ENCODE measurements around the gene AQP7.
"Not testable (repeated sequence)": the region's sequence is repeated elsewhere in the genome, so short reads cannot be mapped to it uniquely, and the experiment has no call there.

AQP7 gene

DNA sequence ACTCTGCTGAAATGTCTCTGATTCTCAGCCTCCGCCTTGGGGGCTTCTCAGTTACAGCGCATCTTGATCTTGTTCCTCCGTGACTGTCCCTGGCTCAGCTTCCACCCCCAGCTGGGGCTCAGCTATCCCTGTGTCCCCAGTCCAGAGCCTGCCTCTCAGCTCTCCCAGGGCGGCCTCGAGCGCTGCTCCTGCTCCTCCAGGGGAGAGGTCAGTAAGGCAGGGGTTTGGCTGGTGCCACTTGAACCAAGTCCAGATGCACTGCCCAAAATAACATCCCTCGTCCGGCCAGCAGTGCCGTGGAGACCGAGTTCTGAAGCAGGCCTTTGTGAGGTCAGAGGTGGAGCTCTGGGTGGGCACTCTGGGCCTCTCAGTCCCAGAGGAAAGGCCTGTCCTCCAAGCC, at the start of gene AQP7:
TSS of gene AQP7 (minus strand) at position 198 of the 400 bp plus-strand sequence. CDS start 1,306 bp downstream, outside the sequence.
- not testable (repeated sequence) for DNase-seq (ENCODE audit: low read depth)

DNA sequence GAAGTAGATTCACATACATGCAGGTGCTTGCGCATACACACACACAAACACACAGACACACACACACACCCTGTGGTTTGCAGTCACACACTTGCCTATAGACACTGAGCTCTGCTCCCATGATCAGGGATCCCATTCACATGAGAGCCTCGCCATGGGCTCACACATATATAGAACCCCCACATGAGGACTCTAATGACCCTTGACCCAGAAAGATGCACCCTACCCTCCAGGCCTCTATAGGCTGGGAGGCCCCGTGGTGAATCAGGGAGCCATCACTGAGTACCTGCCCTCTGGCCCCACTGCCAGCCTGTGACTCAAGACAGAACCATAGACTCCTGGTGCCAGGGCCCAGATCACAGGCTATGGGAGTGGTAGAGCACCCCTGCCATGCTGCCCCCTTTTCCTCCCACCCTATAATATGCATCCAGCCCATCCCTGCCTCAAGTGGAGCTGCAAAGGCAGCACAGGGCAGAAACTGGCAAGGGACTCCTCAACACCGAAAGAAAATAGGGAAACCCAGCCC, 48.3 kb upstream of the AQP7 start:
- no peak for DNase-seq (ENCODE audit: low read depth)

DNA sequence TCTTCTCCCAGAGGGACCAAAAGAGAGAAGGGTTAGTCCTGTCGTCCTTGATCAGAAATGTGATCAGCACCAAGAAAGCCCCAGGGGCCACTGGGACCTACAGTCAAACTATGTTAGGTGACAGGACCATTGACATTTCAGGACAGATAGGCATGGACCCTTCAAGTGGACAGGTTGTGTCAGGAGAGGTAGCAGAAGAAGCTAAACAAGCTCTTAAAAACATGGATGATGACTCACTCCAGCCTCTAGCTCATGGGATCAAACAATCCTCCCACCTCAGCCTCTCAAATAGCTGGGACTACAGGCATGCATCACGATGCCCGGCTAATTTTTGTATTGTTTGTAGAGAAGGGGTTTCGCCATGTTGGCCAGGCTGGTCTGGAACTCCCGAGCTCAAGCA, 47.3 kb upstream of the AQP7 start:
- DNase-seq (ENCODE audit: low read depth): no peak

DNA sequence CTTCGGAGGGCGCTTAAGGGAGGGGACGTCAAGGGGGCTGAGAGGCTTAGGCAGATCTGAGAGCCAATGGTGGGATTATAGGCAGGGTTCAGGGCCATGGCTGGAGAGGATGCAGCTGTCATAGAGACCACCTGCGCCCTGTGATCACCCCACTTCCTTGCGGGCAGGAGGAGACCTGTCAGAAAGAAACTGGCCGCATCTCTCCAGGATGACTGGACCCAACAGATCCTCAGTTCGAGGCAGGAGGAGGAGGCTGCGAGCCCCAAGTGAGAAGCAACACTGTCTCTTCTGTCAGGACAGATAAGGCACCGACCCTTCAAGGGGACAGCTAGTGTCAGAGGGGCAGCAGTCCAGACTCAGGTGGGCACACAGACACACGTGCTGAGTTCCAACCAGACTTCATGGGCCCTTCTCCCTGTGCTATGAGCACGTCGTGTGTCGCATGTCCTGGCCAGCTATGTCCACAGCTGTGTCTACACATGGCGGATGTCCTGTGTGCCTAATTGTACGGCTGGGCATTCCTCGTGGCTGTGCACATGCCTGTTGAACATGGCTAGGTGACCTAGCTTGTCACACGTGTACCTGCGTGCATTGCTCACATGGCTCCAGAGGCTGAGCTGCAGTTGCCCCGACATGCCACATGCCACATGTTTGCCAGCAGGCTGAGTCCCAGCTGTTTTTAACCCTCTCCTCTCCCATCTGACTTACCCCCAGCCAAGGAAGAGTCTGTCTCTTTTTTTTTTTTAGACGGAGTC, 45.6 kb upstream of the AQP7 start:
- no peak for DNase-seq (ENCODE audit: low read depth)

DNA sequence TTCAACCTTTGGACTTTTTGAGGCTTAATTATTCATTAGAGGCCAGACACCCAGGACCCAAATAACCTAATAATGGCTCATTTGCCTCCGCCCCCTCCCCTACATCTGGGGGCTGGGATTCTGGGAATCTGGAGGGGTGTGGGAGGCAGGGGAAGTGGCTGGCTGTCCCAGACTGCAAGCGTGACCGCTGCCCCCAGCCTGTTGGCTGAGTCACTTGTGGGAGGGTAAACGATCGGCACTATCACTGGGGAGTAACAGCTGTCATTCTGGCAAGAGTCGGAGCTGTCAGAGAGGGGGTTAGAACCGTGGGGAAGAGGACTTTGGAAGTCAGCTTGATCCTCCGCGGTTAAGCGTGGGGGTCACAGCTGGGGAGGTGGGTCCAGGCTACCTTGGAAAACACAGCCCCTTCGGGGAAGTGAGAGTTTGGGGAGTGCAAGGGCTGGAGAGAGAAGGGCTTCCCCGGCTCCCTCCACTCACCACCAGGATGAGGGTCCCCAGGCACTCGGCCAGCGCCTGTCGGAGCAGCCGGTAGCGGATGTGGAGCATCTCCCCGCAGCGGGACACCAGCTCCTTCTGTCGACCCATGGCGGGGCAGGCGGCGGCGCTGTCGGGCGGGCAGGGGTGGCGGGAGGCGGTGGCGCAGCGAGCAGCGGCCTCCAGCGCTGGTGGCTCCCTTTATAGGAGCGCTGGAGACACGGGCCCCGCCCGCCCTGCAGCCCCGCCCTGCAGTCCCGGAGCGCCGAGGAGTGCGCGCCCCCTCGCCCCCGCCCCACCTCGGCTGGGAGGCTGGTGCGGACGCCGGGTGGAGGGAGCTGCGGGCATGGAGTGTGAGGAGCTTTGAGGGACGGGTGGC, 44.8 kb upstream of the AQP7 start, which contains the start of gene AQP3:
TSS of gene AQP3 (minus strand) at position 648 of the 853 bp plus-strand sequence. CDS start at position 585, 63 bp downstream.
- DNase-seq (ENCODE audit: low read depth): no peak

DNA sequence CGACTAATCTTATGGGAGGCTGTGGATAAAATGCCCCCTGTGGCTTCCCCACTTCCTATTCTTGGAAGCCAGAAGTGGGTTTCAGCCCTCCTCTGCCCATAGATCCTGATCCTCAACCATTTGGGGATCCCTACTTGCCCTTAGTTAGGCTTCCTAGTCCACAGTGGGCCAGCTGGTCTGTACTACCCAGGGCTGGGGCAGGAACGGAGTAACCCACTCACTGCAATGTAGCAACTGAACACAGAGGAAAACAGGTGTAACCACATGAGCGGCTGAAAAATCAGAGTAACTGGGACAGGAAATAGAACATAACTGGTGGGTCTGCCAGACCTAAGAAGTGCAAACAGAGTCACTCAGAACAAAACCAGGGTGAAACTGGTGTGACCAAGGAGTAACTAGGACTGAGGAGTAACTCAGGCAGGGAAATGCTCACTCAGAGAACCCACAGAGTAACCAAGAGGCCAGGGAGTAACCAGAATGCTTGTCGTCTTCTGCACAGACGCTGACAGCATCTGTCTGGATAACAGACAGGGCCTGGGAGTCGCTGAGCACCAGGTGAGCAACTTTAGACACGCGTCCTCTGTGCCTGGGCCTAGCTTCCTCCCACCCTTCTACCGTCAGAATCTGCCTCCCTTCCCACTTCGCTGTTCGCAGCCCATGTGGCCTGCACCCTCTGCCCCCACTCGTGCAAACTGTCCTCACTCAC, 44.0 kb upstream of the AQP7 start:
- DNase-seq (ENCODE audit: low read depth): no peak

DNA sequence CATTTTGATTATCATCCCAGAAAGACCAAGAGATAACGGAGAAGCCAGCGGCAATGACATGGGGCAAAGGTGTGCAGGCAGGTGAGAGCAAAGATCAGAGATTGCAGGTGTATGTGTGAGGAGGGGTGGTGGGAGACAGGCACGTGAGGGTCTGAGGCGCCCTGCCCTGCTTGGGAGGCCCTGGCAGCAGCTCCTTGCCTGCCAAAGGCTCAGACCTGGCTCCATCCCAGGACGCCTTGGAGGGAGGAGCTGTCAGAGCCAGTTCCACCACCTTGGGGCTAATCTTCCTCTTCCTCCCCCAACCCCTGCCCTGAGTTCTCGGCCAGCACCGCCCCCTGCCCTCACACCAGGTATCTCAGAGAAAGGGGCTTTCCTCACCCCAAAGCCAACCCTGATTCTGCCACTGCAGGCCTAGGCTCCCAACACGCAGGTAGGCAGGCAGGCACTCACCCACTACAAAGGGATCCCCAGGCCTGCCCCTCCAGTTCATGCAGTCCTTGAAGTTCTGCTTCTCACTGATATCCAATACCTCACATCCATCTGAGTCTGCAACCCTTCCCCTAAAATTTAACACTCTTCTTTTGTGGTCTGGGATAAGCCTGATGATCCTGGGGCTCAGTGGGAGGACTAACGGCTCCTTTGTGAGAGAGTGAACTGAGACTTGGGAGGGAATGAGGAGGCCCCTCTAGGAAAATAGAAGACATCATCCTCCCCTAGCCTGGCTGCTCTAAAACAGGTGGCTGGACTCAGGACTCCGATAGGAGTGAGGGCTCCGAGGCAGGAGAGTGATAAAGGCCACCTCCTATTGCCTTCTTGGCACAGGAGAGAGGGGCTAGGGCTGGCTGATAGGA, 43.2 kb upstream of the AQP7 start:
- no peak for DNase-seq (ENCODE audit: low read depth)

DNA sequence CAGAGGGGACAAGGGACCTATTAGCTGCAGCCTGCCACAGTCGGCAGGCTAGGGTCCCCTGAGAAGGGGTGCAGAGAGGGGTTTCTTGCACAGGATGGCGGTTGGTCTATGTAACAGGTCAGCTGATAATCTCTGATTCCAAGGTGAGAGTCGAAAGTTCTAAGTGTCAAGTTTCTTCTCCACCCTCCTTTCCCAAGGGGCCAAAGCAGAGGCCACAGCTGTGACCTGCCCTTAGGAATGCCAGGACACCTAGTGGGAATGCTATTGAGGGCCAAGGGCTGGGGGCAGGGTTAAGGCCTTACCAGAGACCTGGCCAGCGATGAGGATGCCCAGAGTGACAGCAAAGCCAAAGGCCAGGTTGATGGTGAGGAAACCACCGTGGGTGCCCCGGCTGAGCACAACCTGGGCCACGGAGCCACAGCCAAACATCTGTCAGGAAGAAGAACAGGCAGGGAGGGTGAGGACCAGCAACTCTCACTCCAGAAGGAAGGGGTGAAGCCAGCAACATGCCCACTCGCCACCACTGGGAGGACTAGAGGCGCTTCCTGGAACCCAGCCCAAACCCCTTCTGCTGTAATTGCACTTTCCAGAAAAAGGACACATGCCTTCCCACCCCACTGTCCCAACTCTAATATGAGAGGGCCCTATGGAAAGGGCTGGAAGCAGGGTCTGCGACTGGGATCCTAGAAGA, 41.2 kb upstream of the AQP7 start:
- DNase-seq (ENCODE audit: low read depth): no peak

DNA sequence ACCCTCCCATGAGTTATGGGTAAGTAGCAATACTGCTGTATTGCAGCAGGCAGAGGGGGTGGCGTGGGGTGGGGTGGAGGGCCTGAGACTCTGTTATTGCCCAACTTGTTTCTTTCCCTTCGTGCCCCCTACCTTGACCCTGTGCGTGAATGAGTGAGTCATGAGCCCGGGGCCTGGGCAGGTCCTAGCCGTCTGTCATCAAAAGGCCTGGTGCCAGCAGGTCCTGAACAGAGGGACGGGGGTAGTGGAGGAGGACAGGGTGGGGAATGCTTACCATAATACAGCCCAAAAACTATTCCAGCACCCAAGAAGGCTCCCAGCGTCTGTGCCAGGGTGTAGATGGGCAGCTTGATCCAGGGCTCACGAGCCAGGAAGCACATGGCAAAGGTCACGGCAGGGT, 40.7 kb upstream of the AQP7 start:
- no peak for DNase-seq (ENCODE audit: low read depth)

DNA sequence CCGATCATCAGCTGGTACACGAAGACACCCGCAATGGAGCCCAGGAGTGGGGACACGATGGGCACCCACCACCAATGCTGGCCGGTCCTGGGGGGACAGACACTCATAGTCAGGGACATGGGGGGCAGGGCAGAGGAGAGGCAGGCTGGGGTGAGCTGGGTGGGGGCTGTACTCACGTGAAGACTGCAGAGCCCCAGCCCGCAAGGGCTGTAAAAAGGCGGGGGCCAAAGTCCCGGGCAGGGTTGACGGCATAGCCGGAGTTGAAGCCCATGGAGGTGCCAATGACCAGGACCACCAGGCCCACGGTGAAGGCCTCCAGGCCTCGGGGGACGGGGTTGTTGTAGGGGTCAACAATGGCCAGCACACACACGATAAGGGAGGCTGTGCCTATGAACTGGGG, 39.8 kb upstream of the AQP7 start:
- DNase-seq (ENCODE audit: low read depth): no peak

DNA sequence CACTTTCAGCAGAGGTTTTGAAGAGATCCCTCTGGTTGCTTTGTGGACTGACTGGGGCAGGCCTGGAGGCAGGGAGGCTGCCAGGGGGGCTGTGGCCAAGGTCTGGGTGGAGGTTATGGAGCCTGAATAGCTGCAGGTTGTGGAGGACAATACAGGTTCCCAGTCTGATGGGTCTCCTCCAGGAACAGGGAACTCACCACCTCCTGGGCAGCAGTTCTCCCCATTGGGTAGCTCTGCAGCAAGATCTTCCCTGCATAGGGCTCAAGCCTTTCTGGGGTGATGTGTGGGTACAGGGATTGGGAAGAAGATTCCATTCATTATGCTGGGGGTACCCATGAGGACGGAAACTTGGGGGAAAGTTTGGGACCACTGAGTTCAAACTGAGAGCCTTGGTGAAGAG, 38.2 kb upstream of the AQP7 start:
- DNase-seq (ENCODE audit: low read depth): no peak

DNA sequence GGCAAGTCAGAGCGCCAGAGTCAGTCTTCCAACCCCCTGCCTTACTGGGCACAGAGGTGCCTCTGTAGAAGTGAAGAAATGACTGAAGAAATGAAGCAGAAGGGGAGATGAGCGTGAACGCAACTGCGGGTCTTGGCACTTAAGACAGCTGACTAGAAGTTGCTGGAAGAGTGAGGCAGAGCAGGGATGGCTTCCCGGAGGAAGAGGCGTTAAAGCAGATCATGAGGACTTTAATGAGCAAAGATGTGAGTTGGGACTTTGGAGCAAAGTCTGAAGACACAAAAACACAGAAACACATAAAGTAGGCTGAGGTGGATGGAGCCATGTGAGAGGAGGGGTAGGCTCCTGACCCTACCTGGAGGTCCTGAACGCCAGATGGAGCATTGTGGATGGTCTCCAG, 37.8 kb upstream of the AQP7 start:
- DNase-seq (ENCODE audit: low read depth): no peak

DNA sequence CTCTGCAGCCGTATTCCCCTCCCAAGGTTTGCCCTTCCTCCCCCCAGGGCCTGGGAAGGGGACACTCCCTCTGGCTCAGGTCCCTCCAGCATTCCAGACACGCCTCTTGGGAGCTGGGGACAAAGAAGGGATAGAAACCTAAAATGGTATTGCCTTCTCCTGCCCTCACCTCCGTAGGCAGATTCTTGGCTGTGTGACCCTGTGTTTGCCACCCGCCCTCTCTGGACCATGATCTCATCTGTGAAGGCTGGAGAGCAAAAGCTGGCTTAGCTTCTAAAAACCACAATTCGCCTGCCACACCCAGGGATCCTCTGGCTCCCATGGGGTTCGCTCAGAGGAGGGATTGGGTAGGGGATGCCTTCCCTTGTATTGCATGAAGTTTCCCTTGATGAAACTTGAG, 37.4 kb upstream of the AQP7 start:
- DNase-seq (ENCODE audit: low read depth): no peak

DNA sequence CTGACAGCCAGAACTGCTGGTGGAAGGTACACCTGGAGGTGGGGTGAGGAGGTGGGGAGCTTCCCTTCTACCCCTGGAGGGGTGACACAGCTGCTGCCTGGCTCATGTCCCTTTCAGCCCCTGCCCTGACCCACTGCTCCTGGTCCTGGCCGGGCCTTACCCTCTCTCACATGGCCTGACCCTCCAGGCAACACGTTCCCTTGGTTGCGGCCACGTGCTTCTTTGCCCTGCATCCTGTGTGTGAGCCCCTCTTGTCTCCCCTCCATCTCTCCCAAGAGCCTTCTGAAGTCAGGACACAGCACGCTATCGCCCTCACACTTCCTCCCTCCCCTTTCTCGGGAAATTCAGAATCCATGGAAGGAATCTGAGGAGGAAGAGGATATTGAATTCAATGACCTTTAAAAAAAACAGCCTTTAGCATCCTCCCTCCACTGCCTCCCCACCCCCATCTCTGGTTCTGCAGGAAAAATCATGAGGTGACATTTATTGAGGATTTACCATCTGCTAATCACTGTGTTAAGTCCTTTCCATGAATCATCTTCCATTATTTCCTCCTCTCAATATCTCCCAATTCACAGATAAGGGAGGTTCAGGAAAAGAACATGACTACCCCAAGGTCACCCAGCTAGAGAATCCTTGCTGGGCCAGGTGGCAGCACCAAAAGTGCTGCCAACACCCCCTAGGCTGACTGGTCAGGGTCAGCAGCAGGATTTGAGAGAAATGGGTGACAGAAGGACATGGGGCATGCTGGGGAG, 36.7 kb upstream of the AQP7 start:
- no peak for DNase-seq (ENCODE audit: low read depth)

DNA sequence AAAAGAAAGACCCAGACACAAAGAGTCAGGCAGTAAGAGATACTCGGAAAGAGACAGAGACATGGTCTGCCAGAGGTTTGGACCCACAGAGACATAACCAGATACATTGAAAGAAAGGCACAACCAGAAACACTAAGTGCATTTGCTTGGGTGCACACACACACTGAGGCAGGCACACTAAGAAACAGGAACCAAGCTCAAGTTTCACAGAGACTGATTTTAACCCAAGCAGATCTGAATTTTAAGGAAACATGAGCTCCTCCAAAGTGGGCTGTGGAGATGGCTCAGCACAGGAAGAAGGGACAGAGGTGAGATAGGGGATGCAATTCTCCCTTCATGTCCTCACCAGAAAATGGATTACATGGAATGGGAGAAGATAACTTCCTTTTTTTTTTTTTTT, 35.5 kb upstream of the AQP7 start:
- no peak for DNase-seq (ENCODE audit: low read depth)

DNA sequence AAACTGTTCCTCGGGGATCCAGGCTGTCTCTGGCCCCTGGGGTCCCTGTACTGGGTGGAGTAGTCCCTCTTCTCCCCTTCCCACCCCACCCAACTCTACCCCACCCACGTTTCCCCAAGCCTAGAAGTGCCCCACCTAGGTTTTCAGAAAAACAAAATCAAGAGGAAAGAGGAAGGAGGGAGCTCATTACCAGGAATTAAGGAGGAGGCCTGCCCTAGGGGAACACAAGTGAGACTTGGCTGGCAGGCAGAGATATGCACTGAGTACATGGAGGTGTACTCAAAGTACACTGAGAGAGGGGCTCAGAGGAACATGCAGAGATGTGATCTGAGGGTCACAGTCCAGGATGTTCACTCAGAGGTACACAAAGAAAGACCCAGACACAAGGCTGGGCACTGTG, 34.8 kb upstream of the AQP7 start:
- DNase-seq (ENCODE audit: low read depth): no peak

DNA sequence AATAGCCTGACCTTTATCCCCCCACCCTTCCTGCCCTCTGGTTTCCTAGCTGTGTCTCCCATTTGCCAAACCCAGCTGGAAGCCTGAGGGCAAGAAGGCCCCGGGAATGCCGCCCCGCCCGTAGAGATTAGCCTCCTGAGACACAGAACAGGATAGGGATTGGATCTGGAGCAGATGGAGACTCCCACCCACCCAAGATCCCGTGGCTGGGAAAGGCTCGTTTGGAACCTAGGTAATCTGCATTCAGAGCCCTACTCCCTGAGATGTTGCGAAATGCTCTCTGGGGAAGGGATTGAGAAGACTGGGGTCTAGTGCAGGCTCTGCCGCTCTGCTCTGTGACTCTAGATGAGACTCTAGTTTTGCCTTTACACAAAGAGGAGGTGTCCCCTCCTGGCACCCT, 34.1 kb upstream of the AQP7 start:
- no peak for DNase-seq (ENCODE audit: low read depth)

DNA sequence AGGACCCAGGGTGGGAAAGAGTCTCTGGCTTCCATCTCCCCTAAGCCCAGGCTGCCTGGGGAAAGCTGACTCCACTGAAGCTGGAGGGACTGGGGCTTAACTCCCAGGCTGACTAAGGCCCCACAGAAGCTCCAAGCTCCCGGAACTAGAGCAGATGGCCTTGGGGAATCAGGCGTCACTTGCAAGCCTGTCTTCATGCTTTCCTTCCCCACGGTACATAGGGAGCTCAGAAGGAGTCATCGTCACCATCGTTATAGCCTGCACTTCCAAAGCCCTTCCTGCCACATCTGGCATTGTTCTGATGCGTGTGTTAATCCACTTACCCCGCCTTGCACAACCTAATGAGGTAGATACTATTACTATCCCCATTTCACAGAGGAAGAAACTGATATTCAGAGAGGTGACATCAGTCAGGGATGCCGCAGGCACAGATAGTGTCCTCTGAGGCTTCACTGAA, 33.5 kb upstream of the AQP7 start:
- no peak for DNase-seq (ENCODE audit: low read depth)

DNA sequence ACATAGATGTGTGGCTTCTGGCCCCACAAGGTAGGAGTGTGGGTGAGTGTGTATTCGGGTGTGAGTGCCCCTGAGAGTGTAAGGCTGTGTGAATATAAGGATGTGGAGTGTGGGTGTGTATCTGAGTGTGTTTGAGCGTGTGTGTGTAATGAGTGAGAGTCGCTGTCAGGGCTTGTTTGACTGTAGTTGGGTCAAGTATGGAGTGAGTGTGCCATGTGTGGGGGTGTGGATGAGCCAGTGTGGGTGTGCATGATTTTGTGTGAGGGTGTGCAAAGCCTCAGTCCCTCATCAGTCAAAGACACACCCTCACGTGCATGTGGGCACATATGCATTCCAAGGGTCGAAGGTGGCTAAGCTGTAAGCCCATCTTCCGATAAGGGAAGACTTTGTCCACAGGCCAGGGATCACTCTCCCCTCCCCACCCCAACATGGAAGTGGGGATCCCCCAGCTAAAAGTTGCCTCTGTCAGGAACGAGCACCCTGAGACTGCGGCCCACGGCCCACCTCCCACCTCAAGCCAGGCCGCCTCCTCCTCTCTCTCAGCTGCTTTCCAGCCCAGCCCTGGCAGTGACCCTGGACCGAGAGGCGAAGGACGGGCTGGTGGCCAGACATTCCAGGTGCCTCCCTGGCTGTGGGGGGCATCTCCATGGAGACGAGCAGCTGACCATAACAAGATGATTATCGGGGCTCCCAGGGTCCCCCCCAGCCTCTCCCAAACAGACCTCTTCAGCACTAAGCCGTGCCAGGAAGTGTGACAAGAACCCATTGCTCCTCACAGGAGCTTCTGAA, 32.1 kb upstream of the AQP7 start:
- no peak for DNase-seq (ENCODE audit: low read depth)
